DMS53 treated with DMSO at 0.1 percent for 48 hours (cell line): ENCODE data around the gene SLC35D2.
A peak's percentile ranks its signal among the peaks of the same experiment; 100 is the strongest.
"Not testable (repeated sequence)": the region's sequence is repeated elsewhere in the genome, so short reads cannot be mapped to it uniquely, and the experiment has no call there.

ENCODE experiments used
- DNase-seq: peaks from one replicate; lab custom pipeline; 2025; ENCODE audit not compliant: unreplicated experiment; lab: John Stamatoyannopoulos, UW

The SLC35D2 gene

DNA sequence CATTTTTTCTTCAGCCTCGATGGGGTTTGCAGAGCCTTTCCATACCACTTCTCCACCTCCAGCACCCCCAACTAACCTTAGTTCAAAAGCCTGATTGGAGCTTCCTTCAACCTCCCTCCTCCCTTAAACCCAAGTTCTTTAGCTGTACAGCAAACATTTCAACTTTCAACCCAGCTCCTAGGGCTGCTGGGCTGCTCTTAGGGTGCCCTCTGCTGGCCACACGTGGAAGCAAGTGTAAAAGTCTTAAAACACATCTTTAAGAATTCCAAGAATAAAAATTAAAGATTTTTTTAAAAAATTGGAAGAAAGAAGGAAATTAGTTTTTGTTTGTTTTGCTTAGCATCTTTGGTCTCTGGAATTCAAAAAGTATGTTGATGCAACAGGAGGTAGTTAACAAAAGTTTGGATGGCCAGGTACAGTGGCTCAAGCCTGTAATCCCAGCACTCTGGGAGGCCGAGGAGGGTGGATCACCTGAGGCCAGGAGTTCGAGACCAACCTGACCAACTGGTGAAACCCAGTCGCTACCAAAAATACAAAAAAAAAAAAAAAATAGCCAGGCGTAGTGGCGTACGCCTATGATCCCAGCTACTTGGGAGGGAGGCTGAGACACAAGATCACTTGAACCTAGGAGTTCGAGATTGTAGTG lies 66.1 kb downstream of the SLC35D2 start:
- DNase-seq = peak; percentile 7

- no peak for DNase-seq
Observed at GRCh38 chr9:96309850-96310249, 73.7 kb downstream of the SLC35D2 start.

DNA sequence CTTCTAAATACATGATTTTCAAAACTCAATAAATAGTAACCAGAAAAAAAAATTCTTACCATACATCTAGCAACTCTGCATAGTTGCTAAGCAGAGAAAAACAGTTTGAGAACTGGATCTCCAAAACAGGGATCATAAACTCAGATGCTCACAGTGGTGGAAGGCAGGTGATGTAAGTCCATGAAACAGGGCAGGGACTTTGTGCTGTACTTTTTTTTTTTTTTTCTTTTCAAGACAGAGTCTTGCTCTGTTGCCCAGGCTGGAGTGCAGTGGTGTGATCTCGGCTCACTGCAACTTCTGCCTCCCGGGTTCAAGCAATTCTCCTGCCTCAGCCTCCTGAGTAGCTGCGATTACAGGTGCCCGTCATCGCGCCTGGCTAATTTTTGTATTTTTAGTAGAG lies 76.6 kb downstream of the SLC35D2 start:
- not testable (repeated sequence) for DNase-seq

DNA sequence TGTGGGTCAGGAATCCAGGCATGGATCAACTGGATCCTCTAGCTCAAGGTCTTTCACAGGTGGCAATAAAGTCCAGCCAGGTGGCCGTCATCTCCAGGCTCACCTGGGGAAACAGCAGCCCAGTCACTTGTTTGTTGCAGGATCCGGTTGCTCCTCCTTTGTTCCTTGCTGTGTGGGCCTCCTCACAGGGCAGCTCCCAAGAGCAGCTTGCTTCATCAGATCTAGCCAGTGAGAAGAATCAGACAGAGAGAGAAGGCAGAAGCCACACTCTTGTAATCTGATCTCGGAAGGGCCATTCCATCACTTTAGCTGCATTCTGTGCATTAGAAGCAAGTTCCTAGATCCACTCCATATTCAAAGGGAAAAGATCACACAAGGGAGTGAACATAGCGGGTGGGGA lies 78.3 kb downstream of the SLC35D2 start:
- DNase-seq = no peak

DNA sequence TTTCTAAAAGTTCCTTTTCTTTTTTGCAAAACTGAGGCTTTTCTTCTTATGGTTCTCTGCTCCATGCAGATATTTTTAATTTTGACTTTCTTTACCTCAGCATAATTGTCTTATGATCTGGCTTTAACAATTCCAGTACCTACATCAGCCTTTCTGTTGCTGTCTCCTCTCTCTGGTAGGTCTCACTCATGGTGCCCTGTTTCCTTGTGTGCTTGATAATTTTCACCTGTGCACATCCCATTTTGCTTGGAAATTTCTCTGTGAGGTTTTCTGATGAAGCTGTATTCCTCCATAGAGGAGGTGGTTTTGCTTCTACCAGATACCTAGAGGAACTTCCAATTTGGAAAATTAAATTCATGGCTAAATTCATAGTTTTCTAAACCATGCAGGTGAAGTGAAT lies 79.3 kb downstream of the SLC35D2 start:
- DNase-seq = no peak

DNA sequence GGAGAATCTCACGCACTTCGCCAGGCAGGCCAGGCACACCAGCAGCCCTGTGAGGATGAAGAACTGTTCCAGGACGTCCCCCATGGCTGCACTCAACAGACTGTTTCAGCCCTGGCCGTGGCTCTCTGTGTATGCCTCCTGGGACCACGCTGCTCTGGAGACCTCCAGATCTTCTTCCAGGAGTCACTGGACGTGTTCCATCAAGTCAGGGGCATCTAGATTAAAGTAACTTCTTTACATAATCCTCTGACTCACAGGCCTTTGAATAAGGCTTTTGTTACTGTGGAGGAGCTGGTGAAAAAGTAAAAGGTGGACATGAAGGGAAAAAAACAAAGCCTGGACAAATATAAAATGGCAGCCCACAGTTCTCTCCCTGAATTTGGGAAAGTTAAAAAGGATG lies 81.5 kb downstream of the SLC35D2 start, which contains the start of gene HSD17B3:
Gene HSD17B3 (minus strand): TSS at position 156 of the 400 bp plus-strand sequence. CDS start 72 bp downstream, at position 84.
- no peak for DNase-seq

DNA sequence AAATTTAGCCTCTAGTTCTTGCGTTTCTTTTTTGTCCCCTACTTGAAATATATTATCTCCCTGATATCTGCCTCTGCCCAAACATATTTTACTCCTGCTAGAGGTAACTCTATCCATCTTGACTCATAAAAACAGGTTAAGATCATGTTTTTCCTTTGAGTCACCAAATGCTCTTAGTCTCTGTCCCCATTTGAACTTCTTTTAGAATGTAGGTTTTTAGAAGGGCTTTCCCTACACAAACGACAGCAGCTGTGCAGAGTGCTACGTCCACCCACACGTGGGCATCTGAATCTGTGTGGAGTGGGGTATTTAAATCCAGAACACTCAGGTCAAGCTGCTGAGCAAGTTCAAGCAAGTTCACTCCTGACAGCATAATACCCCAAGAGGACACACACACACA lies 83.7 kb downstream of the SLC35D2 start:
- DNase-seq = no peak

DNA sequence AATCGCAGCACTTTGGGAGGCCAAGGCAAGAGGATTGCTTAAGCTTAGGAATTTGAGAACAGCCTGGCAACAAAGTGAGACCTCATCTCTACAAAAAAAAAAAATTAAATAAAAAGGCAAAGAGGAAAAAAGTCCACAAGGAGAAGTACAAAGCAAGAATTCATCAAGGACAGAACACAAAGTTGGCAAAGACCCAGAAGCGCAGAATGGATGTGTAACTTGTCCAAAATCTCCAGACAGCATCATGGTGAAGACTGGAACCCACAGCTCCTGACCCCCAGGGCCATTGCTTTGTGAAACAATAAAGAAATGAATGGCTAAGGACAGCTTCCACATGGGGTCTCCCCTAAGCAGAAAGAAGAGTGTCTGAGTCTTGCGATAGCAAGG lies 89.4 kb downstream of the SLC35D2 start:
- no peak for DNase-seq

- peak; percentile 64 for DNase-seq
Observed at GRCh38 chr9:96293498-96294158, 89.9 kb downstream of the SLC35D2 start.

DNA sequence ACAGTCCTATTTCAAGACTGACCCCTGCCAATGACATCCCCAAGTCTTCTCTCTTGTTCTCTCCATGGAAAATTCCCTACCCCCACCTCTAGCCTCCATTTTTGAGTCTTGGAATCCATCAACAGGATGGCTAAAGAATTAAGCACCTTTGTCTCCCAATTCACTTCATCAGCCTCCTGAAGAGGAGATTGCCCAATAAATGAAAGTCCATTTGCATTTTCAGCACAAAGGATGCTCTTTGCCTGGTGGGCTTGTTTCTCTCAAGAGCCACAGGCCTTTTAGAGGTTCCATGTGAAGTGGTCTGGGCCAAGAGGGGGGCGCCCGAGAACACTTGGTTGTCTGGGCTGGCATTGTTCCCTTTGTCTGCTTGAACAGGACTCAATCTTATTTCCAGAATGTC lies 94.1 kb downstream of the SLC35D2 start:
- DNase-seq = no peak

DNA sequence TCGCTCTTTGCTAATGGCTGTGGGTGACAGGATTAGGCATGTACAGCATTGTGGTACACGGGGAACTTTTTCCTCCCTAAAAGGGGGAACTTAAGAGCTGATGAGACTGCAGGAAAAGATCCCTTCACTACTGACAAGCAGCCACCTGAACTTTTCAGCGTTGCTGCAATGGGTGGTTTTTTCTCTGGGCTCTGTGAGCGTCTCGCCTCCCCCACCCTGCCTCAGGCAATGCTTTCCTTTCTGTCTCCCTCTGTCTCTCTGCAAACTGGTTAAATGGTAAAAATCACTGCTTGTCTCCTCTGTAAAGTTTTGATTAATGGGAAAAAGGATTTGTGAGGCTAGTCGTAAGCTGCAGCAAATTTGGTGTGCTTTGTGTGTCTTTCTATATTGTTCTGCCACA lies 101.9 kb downstream of the SLC35D2 start:
- DNase-seq = no peak

- DNase-seq = no peak
Observed at GRCh38 chr9:96279932-96280331, 103.6 kb downstream of the SLC35D2 start.

GRCh38 chr9:96274939-96275338 lies 108.6 kb downstream of the SLC35D2 start:
- DNase-seq = no peak
